Activated naive CD4-positive, alpha-beta T cell treated with anti-CD3 and anti-CD28 coated beads, Interleukin-2, amount 50 U/mL, for 72 hours (primary cell): ENCODE results near the gene HS1BP3. TPM values are rescaled to one million over a fixed set of nuclear protein-coding genes. Genes with fewer than 3 reads are reported as not detected.

Experiments used
- ATAC-seq, 2 donors: fragments of 150-1000 bp; cut with Tn5 transposase; 2 replicates each; pipeline ENCODE4 v1.10.0; 2021; ENCODE audit warnings: mild to moderate bottlenecking in 2 of 2, moderate library complexity in 2 of 2
- DNase-seq, 2 donors: peaks; one replicate each; pipeline ENCODE4 v3.0.0; 2021 to 2022; ENCODE audit warnings: low spot score in 2 of 2
- H3K27ac Mint-ChIP-seq, 2 donors: one replicate each; pipeline ENCODE4 v1.8.0; 2022; ENCODE audit warnings: mild to moderate bottlenecking in 2 of 2, mixed read lengths in 2 of 2
- H3K36me3 Mint-ChIP-seq, 2 donors: one replicate each; pipeline ENCODE4 v1.8.0; 2022; ENCODE audit warnings: mixed read lengths in 2 of 2
- H3K9me3 Mint-ChIP-seq, 2 donors: one replicate each; pipeline ENCODE4 v1.8.0; 2022; ENCODE audit warnings: mixed read lengths in 2 of 2
- total RNA-seq, 2 donors: library from RNA; stranded (reverse); gene quantifications; one replicate each; pipeline ENCODE4 v1.2.3, GENCODE V29; 2022

The HS1BP3 gene
- total RNA-seq, 2 donors from 2014 or later, result 6.1 to 7.9 TPM

DNA sequence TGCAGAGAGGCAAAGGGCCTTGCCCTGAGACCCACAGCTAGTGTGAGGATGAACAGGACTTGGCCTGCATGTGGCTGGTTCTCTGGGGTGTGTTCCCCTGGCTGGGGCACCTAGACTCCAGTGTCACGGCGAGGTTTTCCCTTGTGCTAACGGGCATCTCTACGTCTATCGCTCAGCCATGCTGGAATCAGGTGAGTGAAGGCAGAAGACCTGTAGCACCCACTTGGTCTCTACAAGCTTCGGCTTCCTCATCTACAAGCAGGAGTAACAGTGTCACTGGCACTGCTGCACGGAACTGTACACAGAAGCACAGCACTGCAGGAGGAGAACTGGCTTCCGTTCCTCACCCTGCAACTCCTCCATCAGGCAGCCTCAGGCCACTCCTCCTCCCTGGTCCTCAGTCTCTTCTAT is 30.6 kb downstream of the HS1BP3 start:
- peak in 1 of 2 donors; percentile 34 for DNase-seq
- ATAC-seq, result no peak
- Mint-ChIP-seq H3K27ac (no peak overlapping the region), H3K36me3 (no peaks in the 10 kb centered on the region), H3K9me3 (no peaks in the 10 kb centered on the region)

DNA sequence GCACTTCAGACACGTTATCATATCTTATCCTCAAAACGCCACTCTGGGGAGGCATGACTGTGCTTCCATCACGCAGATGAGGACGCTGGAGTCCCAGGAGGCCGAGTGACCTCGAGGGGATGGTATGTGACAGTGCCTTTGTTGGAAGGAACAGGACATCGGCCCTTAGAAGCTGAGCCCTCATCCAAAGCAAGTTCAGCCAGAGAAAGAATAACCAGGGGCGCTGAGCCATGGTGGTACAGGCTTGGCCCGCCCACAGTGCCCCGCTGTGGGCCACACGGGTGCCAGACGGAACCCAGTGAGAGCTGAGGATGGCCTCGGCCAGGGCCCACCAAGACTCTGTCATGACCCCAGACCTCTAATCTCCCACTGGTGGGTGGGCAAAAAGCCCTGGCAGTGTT is 31.3 kb downstream of the HS1BP3 start:
- DNase-seq (peak in 1 of 2 donors; percentile 44), ATAC-seq (no peak)

DNA sequence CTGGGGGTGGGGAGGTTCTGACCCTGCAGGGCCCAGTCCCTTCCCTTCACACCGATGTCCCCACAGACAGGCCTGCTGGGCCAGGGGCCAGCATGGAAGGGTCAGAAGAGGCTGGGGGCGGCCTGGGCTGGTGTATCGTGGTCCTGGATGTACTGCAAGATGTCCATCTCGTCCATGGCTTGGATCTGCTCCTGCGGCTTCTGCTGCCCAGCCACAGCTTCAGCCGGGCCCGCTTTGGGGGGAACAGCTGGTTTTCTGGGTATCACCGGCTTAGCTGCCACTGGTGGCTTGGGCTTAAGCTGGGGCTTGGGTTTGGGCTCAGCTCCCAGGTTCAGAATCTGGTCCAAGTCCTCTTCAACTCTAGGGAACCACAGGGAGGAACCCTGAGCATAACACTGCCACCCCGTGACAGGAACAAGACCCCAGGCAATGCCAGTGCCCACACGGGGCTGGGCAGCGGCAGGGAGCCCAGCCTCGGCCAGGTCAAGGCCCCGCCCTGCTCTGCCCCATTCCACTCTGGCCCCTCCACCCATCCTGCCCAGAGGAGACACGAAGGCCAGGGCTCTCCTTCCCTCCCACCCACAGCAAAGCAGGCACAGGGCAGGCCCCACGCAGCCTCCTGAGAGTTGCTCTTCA is 31.9 kb downstream of the HS1BP3 start:
- H3K36me3 Mint-ChIP-seq, result no peaks in the 10 kb centered on the region
- DNase-seq (peak in 1 of 2 donors; percentile 42), ATAC-seq (no peak)
- H3K9me3 Mint-ChIP-seq, result no peaks in the 10 kb centered on the region
- peak overlapping the region in 1 of 2 donors; percentile 73 for H3K27ac Mint-ChIP-seq

More for the DNA sequence above, 31.3 kb downstream of the HS1BP3 start:
- Mint-ChIP-seq H3K9me3 (no peaks in the 10 kb centered on the region), H3K27ac (peak overlapping the region in 1 of 2 donors; percentile 73), H3K36me3 (no peaks in the 10 kb centered on the region)

DNA sequence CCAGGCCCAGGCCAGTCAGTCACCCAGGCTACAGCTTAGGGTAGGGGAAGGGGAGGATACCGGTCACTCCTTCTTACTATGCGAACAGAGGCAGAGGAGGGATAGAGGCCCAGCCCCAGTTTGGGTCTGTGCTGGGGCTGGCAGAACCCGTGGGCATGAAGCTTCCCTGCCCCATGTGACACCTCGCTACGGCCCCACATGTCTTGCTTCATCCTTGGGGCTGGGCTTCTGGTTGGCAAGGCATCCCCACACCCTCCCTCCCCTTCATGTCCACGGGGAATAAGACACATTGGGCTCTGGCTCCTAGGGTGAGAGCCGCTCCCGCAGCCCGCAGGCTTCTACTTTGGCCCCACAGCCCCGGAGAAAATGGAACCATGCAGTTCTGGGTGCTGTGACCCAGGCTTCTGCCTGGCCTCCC is 32.4 kb downstream of the HS1BP3 start:
- Mint-ChIP-seq H3K36me3 (no peaks in the 10 kb centered on the region), H3K27ac (no peak overlapping the region), H3K9me3 (no peaks in the 10 kb centered on the region)
- DNase-seq, result peak in 1 of 2 donors; percentile 25
- no peak for ATAC-seq

DNA sequence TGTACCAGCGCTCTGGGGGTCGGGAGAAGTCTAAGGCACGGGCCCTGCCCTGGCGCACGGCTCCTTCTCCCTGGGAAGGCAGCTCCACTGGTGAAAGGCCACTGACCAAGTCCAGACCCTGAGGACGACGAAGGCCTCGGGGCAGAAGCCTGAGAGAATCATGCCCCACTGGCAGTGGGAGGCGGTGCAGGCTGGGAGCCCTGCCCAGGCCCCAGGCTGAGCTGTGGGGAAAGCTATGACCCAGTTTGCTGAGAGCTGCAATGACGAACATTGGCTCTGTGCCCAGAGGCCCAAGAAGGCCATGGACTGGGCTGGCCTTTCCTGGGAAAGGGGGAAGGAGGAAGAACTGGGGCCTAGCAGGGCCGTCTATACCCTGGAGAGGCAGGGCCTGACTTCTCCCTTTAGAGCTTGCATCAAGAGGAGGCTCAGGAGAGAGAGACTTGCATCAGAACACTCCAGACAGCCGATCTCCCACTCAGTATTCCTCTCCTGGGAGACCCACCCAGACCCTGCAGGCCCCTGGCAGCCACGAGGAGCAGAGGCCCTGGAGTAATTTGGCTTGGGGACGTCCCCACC is 32.9 kb downstream of the HS1BP3 start:
- Mint-ChIP-seq H3K27ac (peak overlapping the region in 1 of 2 donors; percentile 79), H3K9me3 (no peaks in the 10 kb centered on the region), H3K36me3 (no peaks in the 10 kb centered on the region)
- DNase-seq (peak in 1 of 2 donors; percentile 42), ATAC-seq (no peak)

DNA sequence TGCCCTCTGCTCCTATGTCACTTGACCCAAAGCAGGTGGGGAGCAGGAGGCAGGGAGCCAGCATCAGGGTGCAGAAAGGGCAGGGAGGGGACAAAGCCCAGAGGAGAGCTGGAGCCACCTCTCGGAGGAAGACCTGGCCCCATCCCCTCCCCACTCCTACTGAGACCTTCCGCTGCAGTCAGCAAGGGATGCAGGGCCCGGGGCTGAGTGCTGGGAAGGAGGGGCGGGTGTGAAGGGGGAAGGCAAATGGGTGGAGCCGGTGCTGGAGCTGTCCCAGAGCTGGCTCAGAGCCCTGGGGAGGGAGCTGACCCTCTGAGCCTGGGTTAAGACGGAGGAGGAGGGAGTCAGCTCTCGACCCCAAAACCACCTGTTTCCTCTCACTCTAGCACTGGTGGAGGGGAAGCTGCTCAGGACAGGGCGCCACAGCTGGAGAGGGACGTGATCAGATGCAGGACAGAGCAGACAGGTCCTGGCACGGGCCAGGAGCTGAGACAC is 33.8 kb downstream of the HS1BP3 start:
- ATAC-seq (no peak), DNase-seq (peak in 1 of 2 donors; percentile 33)
- Mint-ChIP-seq H3K9me3 (no peaks in the 10 kb centered on the region), H3K36me3 (no peaks in the 10 kb centered on the region), H3K27ac (no peak overlapping the region)

DNA sequence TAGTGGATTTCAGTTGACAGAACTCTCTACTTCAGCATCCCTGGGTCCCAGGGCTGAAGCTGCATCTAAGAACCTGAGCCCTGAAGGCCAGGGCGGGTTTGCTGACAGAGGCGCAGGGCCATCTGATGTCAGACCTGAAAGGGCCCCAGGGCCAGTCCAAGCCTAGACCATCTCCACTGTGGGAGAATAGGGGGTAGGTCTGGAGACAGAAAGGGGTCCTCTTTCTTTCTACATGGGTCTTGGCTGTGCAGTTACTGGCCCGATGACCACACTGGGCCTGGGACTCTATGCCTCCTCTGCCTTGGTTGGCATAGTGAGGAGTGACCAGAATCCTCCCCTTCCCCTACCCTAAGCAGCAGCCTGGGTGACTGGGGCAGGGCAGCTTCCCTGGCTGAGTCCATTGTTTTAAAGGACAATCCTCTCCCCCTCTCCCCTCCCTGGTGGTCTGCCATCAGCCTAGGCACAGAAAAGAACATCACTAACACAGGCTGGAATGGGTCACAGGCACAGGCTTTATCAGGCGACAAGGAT is 34.5 kb downstream of the HS1BP3 start:
- ATAC-seq (no peak), DNase-seq (peak in 1 of 2 donors; percentile 28)
- H3K9me3 Mint-ChIP-seq, result no peaks in the 10 kb centered on the region
- no peaks in the 10 kb centered on the region for H3K36me3 Mint-ChIP-seq
- H3K27ac Mint-ChIP-seq, result no peak overlapping the region

DNA sequence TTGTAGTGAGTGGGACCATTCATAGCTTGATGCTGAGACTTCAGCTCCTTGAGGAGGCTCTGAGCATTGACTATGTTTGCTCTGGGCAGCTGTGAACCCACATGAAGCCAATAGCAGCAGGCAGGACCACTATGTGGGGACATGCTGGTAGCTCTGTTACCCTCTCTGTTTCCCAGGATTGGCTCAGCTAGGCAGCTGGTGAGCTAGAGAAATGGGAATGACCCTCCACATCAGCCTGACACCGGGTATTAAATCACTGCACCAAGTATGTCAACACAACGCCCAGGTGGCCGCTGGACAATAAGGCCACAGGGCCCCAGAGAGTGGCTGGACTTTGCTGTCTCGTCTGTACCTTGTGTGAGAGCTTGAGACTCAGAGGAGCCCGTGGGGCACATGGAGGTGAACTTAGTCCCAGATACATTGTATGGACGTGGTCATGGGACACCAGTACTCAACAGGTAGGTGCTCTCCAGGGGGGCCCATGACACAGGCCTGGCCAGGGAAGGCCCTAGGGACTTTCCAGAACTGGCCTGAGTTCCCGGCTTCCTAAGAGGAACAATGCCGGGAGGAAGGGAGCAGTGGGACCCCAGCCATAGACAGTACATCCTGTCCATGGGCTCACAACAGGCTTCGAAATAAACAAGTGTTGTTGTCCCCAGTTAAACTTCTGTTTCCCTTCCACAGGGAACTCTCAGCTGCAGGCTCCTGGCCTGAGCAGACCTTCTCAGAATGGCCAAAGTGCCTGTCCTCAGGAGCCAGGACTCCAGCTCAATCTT is 35.2 kb downstream of the HS1BP3 start:
- H3K36me3 Mint-ChIP-seq, result no peaks in the 10 kb centered on the region
- no peaks in the 10 kb centered on the region for H3K9me3 Mint-ChIP-seq
- DNase-seq (peak in 1 of 2 donors; percentile 14), ATAC-seq (no peak)
- H3K27ac Mint-ChIP-seq, result no peak overlapping the region

DNA sequence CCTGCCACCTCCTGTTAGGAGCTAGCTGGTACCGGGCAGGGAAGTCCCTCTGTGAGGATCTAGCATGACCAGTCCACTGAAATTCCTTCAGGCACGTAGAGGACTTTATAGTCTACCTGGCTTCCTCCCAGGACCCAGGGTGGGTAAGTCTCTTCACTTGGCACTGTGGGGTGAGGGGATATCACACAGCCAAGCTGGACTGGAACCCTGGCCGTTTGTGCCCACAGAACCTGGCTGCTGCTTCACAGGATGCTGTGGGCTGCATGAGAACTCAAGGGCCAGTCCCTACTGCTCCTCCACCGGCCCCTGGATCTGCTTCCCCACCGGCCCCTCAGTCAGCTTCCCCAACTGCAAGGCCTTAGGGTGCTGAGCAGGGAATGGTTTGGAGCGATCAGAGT is 35.8 kb downstream of the HS1BP3 start:
- no peak for ATAC-seq
- Mint-ChIP-seq H3K27ac (no peak overlapping the region), H3K36me3 (no peaks in the 10 kb centered on the region), H3K9me3 (no peaks in the 10 kb centered on the region)
- DNase-seq, result peak in 1 of 2 donors; percentile 30

DNA sequence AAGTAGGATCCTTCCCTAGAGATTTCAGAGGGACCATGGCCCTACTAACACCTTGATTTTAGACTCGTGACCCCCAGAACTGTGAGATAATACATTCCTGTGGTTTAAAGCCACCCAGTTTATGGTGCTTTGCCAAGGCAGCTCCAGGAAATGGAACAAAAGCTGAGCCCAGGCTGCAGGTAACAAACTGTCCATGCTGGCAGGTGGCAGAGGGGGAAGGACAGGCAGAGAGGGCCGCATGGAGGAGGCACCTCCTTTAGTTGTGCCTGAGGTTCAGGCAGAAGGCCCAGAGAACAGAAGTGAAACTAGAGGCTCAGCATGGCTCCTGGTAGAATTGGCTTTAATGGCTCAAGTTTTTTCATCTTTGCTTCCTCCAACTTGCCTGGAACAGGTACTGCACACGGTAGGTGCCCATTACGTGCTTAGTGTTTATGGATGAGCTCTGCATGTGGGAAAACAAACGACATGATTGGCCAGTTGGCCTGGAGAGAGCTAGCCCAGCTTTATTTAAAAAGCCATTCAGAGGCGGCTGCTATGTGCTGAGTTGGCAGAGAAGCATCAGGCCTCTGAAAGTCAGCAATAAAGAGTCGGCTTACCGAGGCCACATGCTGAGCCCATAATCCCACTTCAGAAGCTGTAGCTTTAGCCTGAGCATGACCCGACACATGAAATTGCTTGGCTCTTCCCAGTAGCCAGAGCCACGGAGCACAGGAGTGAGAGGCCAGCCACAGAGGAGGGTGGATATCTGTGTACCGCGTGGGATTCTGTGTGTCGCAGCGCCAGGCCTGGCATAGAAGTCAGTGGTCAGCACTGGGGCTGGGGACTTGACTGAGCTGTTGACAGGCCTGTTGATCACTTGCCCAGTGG is 36.5 kb downstream of the HS1BP3 start:
- ATAC-seq, result no peak
- no peaks in the 10 kb centered on the region for H3K9me3 Mint-ChIP-seq
- DNase-seq, result peak in 1 of 2 donors; percentile 31
- no peaks in the 10 kb centered on the region for H3K36me3 Mint-ChIP-seq
- H3K27ac Mint-ChIP-seq, result no peak overlapping the region

DNA sequence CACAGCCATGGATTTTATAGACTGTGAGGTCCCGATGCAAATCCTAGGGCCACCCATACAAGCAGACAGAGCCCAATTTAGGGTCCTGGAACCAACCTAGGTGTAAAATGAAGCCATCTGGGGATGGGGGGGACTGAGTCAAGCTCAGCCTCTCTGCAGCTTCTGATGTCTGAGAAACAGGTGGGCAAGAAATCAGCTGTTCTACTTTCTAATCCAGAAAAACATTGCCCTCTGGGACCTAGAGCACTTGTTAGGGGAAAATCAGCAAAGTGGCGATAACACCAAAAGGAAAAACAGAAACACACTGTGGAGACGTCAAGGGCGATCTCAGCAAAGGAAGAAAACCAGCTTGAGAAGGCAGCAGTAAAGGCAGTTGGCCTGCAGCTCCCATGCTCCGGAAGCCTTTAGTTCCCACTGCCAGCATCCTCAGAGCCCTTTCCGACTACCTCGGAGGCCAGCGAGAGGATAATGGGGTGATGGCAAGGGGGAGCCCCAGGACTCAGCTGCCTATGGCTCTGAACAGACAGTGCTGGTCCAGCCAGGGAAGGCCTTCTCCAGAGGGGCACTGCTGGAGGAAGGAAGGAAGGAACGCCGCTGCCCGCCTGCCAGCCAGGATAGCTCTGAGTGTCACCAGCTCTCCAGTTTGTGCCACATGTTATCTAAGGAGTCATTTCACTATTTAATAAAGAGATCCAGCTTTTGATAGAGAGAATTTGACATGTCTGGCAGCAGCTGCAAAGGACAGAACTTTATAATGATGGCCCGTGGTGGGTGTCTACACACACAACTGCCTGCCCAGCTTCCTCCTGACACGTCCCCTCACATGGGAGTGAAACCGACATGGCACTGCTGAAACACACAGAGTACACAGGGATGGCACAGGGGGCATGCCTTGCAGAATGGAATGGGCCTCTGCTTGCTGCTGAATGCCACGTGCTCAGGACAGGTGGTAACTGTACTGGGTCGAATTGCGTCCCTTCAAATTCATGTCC is 37.7 kb downstream of the HS1BP3 start:
- ATAC-seq (no peak), DNase-seq (no peak)
- no peak overlapping the region for H3K27ac Mint-ChIP-seq
- peaks cover 0 to 4% of the 10 kb centered on the region in 2 donors for H3K9me3 Mint-ChIP-seq
- H3K36me3 Mint-ChIP-seq, result peaks cover 0 to 4% of the 10 kb centered on the region in 2 donors

DNA sequence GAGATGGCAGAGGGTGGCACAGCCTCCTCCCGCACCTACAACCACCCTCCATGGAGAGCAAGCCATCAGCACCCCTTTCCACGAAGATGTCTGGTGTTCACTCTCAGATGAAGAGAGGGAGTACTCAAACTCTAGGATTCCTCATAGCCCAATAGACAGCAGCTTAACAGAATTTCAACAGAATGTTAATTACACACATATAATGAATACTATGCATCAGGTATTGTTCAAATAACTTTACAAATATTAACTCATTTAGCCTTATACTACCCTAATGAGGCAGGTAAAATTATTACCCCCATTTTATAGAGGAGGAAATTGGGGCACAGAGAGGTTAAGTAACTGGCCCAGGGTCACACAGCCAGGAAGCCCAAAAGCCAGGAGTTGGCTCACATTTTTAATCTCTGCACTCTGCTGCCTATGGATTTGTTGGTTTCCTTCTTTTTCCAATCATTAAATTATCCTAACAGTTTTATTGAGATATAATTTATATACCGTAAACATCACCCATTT is 39.0 kb downstream of the HS1BP3 start:
- no peak overlapping the region for H3K27ac Mint-ChIP-seq
- peaks cover 4 to 6% of the 10 kb centered on the region in 2 donors for H3K9me3 Mint-ChIP-seq

DNA sequence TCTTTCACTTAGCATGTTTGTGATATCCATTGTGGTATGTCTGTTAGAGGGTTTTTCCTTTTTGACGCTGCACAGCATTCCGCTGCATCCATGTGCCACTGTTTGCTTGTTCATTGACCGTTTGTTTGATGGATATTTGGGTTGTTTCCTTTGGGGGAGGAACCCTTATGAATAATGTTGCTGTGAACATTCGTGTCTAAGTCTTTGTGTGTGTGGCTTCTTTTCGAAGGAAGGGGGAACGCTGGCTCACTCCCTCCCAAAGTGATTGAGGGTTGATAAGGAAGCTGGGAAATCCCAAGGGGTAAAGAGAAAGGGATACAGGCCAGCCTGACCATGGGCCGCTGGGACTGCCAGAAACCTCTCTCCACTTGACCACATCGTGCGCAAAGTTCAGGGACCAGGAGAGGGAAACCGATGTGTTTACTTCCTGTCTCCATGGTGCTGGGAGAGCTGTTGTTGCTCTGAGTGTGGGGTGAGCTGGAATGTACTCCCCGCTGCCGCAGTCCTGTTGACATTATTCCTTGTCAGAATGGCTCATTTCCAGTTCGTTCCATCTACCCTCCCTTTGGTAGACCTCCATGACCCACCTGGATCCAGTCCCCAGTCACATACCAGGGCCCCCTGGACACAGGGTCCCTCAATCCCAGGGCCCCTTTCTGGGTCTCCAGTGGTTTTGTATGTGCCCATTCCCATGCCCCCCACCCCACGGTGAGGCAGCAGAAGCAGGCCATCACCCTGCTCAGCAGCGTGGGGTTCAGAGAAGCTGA is 39.6 kb downstream of the HS1BP3 start:
- no peak overlapping the region for H3K27ac Mint-ChIP-seq
- peaks cover 4 to 6% of the 10 kb centered on the region in 2 donors for H3K9me3 Mint-ChIP-seq
- DNase-seq, result peak in 1 of 2 donors; percentile 26
- peaks cover 4 to 6% of the 10 kb centered on the region in 2 donors for H3K36me3 Mint-ChIP-seq
- ATAC-seq, result peak in 1 of 2 donors; percentile 11

More for the DNA sequence above, 39.0 kb downstream of the HS1BP3 start:
- DNase-seq (no peak), ATAC-seq (no peak)
- H3K36me3 Mint-ChIP-seq, result peaks cover 4 to 6% of the 10 kb centered on the region in 2 donors

DNA sequence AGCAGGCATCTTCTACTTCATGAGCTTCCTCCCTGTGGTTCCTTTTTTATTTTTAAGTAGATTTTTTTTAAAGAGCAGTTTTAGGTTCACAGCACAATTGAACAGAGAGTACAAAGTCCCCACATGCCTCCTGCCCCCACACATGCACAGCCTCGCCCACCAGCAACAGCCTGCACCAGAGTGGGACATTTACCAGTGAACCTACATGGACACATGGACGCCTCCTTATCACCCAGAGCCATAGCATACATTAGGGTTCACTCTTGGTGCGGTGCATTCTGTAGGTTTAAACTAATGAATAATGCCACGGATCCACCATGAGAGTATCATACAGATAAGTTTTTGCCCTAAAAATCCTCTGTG is 40.9 kb downstream of the HS1BP3 start:
- peaks cover 4 to 6% of the 10 kb centered on the region in 2 donors for H3K9me3 Mint-ChIP-seq
- no peak overlapping the region for H3K27ac Mint-ChIP-seq
- peak in 1 of 2 donors; percentile 4 for DNase-seq
- peaks cover 4 to 6% of the 10 kb centered on the region in 2 donors for H3K36me3 Mint-ChIP-seq
- no peak for ATAC-seq
